Measurements from ENCODE around the gene CHCHD6.

CHCHD6 gene

GRCh38 chr3:126857928-126858327, 153.9 kb downstream of the CHCHD6 start:
- FAIRE-seq (no peak), DNase-seq (ENCODE audit: low spot score) (no peak)

- FAIRE-seq: no peak
- no peak for DNase-seq (ENCODE audit: low spot score)
Observed at GRCh38 chr3:126858401-126858800, 154.4 kb downstream of the CHCHD6 start.

GRCh38 chr3:126858887-126859286, 154.8 kb downstream of the CHCHD6 start:
- FAIRE-seq (peak; percentile 98), DNase-seq (ENCODE audit: low spot score) (peak; percentile 96)

- FAIRE-seq: no peak
- DNase-seq (ENCODE audit: low spot score): no peak
Observed at GRCh38 chr3:126859415-126860246, 155.6 kb downstream of the CHCHD6 start.

DNA sequence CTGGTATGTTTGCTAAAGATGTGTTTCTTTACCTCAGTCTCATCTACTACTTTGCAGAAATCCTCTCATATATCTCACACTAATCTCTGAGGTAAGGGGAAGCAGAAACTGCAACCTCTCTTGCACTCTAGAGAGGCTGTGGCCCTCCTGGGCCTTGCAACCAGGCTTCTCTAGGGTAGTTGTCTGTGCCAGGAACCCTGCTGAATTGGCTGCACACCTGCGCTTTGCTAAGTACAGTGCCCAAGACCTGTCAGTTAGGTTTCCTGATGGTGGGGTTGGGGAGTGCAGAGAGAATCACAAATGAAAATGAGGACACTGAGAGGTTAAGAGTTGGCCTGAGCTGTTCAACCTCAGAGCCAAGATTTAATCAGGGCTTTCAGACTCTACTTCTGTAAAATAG, 161.7 kb downstream of the CHCHD6 start:
- DNase-seq (ENCODE audit: low spot score) (no peak), FAIRE-seq (no peak)

GRCh38 chr3:126866175-126866759, 162.2 kb downstream of the CHCHD6 start:
- FAIRE-seq: no peak
- DNase-seq (ENCODE audit: low spot score): no peak

DNA sequence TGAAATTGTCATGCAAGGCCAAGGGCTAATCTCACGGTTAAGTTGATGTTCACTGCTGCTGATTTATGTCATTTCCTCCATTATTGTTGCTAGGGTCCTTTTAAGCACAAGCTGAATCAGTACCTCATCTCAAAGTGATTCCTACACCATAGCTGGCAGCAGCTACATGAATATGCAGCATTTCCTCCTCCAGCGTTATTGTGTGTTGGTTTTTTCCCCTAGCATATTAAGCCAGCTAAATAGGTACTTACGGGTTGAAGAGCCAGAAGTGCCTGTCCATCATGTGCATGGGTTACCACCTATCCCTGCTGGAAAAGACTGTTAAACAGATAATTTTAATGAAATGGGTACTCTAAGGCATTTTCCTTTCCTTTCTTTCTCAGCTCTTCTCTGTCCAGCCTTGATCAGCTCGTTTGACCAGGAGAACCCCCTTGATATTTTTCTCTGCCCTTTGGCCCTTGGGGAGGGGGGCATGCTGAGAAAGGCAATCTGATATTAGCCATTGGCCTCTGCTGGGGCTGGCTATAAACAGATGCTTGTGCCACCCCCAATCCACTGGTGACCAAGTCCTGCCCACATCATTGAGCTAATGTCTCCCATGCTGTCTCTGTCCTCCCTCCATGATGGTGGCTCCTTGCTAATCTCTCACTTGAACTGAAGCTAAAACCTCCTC, 163.3 kb downstream of the CHCHD6 start:
- FAIRE-seq: no peak
- DNase-seq (ENCODE audit: low spot score): no peak

- FAIRE-seq (no peak), DNase-seq (ENCODE audit: low spot score) (no peak)
Observed at GRCh38 chr3:126867863-126868200, 163.8 kb downstream of the CHCHD6 start.

GRCh38 chr3:126870608-126871210, 166.7 kb downstream of the CHCHD6 start:
- no peak for DNase-seq (ENCODE audit: low spot score)
- no peak for FAIRE-seq

DNA sequence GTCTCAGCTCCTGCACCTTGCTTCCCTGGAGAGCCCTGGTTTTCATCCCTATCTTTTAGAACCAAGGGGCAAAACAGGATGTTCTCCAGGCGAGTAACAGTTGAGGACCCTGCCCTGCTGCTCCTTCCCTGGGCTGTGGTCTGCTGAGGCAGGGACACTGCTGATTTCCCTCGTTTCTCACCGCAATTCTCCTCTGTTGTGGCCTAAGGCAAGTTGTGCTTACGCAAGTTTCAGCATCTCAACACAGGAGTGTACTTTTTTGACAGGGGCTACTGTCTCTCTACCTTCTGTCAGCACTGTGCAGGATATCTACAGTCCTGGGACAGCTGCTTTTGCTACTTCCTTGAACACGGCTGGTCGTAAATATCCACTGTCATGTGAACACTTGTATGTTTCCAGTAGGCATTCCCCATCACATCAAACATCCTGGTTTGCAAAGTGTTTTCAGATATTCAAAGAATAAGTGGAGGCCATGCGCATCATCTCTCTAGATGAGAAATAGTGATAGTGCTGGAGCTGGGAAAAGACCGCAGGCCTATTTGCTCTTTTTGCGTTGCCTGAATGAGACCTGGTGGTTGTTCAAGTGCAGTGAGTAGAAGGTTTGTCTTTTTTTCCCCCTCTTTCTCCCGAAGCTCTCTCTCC, 168.8 kb downstream of the CHCHD6 start:
- DNase-seq (ENCODE audit: low spot score): no peak
- no peak for FAIRE-seq

GRCh38 chr3:126873416-126873815, 169.4 kb downstream of the CHCHD6 start:
- no peak for FAIRE-seq
- DNase-seq (ENCODE audit: low spot score): no peak

DNA sequence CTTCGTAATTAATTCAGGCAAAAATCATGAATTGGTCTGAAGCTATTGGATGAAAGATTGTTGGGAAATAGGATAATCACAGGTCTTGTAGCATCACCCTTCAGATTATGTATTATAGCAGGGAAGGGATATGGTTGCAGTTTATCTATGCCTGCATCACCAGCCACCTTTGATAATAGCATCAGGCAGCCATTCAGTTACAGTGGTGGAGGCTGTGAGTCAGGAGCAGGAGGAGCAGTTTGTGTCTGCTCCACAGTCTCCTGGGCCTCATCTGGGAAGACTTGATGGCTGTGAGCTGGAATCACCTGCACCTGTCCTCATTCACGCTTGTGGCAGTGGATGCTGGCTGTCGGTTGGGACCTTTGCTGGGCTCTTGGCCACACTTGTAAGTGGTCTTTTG, 174.6 kb downstream of the CHCHD6 start:
- FAIRE-seq (no peak), DNase-seq (ENCODE audit: low spot score) (no peak)

GRCh38 chr3:126880901-126881300, 176.9 kb downstream of the CHCHD6 start:
- DNase-seq (ENCODE audit: low spot score): no peak
- FAIRE-seq: no peak

GRCh38 chr3:126881861-126882260, 177.8 kb downstream of the CHCHD6 start:
- DNase-seq (ENCODE audit: low spot score) (no peak), FAIRE-seq (no peak)

GRCh38 chr3:126883241-126883640, 179.2 kb downstream of the CHCHD6 start:
- DNase-seq (ENCODE audit: low spot score): no peak
- no peak for FAIRE-seq

DNA sequence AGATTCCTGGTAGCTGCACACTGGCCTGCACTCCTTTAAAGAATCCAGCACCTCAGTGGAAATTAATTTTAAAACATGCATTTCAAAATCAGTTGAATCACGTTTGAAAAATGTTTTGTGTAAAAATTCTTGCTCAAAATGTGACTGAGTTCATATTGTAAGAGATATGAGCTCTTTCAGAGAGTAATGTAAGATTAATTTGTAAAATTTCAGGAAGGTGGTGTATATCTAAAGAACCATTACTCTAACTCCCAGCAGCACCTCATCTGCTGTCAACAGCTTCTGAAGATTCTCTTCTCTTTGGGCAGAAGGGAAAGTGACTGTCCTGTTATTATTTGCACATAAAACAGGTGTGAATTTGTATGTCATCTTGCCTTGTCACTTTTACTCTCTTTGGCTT, 181.4 kb downstream of the CHCHD6 start:
- no peak for FAIRE-seq
- DNase-seq (ENCODE audit: low spot score): no peak

- DNase-seq (ENCODE audit: low spot score): no peak
- FAIRE-seq: no peak
Observed at GRCh38 chr3:126886217-126886616, 182.2 kb downstream of the CHCHD6 start.

DNA sequence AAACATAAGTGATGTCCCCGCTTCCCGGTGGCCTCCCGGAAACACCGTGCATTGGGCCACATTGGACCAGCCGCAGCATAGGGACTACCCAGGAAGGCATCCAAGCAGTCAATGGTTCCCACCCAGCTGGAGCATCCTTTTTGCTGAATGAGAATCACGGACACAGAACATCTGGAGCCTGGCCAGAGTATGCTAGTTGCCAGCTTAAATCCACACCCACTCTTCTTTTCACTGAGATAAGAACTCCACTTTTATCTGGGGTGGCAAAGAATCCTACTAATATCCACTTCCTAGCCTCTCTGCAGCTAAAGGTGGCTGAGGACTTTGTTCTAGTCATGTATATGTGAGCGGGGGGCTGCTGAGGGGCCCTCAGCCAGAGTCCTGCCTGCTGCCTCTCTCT, 183.6 kb downstream of the CHCHD6 start:
- FAIRE-seq (no peak), DNase-seq (ENCODE audit: low spot score) (no peak)

DNA sequence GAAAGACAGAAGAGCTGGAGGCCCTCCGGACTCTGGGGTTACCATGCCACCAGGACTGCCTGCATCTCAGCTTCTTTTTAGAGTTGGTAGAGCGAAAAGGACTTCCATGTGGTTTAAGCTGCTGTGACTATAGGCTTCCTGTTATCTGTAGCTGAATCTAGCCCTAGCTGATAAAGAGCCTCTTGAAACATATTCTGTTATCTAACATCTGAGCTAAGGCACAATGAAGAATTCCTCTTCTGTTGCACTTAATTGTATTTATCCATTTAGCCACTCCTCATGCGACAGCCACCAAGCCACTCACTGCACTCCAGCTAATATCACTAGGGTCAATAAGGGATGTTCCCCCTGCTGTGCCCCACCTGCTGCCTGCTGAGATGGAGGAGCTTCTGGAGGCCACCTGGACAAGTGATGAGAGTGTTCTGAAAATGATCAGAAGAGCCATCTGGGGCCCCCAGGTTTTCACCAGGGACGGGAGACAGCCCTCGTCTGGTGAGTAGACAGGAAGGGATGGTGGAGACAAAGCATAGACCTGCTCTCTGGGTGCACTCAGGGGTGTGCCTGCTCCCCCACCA, 184.2 kb downstream of the CHCHD6 start:
- DNase-seq (ENCODE audit: low spot score) (no peak), FAIRE-seq (no peak)

DNA sequence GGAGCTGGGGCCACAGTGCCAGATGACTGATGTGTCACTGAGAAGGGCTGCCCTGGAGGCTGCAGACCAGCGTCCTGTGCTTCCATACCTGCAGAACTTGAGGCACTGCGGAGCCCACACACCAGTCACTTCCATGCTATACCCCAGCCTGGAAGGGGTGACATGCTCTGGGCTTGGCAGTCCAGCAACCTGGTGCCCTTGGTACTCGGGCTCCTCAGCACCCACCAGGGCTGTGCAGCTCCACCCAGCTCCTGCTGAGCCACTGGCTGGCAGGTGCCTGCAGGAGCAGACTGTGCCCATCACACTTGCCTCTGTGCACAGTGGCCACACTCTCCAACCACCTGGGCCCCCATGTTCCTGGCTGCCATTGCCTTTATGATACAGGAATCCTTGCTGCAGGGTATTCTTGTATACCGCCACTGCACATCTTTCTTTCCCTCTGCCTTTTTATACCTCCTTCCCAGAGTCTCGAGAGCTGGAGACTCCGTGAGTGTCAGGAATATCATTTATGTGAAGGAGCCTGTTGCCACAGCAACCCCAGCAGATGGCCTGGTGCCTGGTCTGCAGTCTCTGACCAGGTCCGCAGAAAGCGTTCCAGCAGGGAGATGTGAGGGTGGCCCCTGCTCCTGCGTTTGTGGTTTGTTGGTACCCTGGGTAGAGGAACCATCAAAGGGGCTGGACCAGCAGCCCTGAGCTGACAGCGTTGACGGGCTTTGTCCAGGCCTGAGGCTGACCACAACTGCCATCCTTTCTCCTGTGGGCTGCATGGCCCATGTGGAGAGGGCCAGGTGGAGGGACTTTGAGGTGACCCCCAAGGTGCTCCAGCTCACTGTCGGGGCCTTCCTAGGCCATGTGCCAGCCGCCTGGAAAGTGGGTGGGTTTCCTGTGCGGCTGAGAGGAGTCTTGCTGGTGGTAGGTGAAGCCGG, 185.5 kb downstream of the CHCHD6 start:
- FAIRE-seq (no peak), DNase-seq (ENCODE audit: low spot score) (no peak)
